HG02852 (cell line): ENCODE data around the gene NFIB.

Experiments used
- ATAC-seq: cut with Tn5 transposase; IDR thresholded peaks from one replicate; pipeline ENCODE4 v1.9.1; 2021; ENCODE audit warnings: mild to moderate bottlenecking, moderate library complexity; ENCODE audit not compliant: unreplicated experiment

NFIB gene

GRCh38 chr9:14281136-14281795 is 32.7 kb downstream of the NFIB start:
- ATAC-seq = no peak

GRCh38 chr9:14279671-14280070 is 34.3 kb downstream of the NFIB start:
- no peak for ATAC-seq

GRCh38 chr9:14278291-14278721 is 35.6 kb downstream of the NFIB start:
- no peak for ATAC-seq

GRCh38 chr9:14277761-14278160 is 36.2 kb downstream of the NFIB start:
- no peak for ATAC-seq

- ATAC-seq = no peak
Measured at GRCh38 chr9:14277244-14277643, 36.7 kb downstream of the NFIB start.

GRCh38 chr9:14275331-14275730 is 38.6 kb downstream of the NFIB start:
- ATAC-seq = no peak

GRCh38 chr9:14273696-14274121 is 40.2 kb downstream of the NFIB start:
- ATAC-seq = no peak

GRCh38 chr9:14272927-14273528 is 40.9 kb downstream of the NFIB start:
- no peak for ATAC-seq

- ATAC-seq = no peak
Measured at GRCh38 chr9:14271093-14271673, 42.8 kb downstream of the NFIB start.

- no peak for ATAC-seq
Measured at GRCh38 chr9:14270358-14271092, 43.4 kb downstream of the NFIB start.

GRCh38 chr9:14269916-14270315 is 44.0 kb downstream of the NFIB start:
- ATAC-seq = no peak

- no peak for ATAC-seq
Measured at GRCh38 chr9:14263707-14264483, 50.0 kb downstream of the NFIB start.

GRCh38 chr9:14262827-14263226 is 51.1 kb downstream of the NFIB start:
- ATAC-seq = no peak

GRCh38 chr9:14261616-14262015 is 52.3 kb downstream of the NFIB start:
- ATAC-seq = no peak

- ATAC-seq = no peak
Measured at GRCh38 chr9:14260101-14260500, 53.8 kb downstream of the NFIB start.

GRCh38 chr9:14258660-14259239 is 55.2 kb downstream of the NFIB start:
- no peak for ATAC-seq

- no peak for ATAC-seq
Measured at GRCh38 chr9:14258156-14258555, 55.8 kb downstream of the NFIB start.

- no peak for ATAC-seq
Measured at GRCh38 chr9:14256588-14256987, 57.4 kb downstream of the NFIB start.

- ATAC-seq = no peak
Measured at GRCh38 chr9:14251154-14252071, 62.5 kb downstream of the NFIB start.

GRCh38 chr9:14250794-14251153 is 63.2 kb downstream of the NFIB start:
- no peak for ATAC-seq
